HepG2 (cell line): ENCODE results near the gene ABCB6. TPM values are rescaled to one million over a fixed set of nuclear protein-coding genes. Genes with fewer than 3 reads are reported as not detected.

Experiments
- CBX2 ChIP-seq, 2 experiments: fragments of 200-600 bp in 1 of 2; sonication (generic); formaldehyde crosslinking in 1 of 2; IDR thresholded peaks; 2 replicates each; pipeline versions ENCODE4 v1.7.0 to v1.8.1; 2018 to 2022; ENCODE audit warnings: low read depth in 2 of 2, low read length in 1 of 2, mild to moderate bottlenecking in 1 of 2, missing genetic modification reagents in 1 of 2
- DPF2 ChIP-seq: sonication (generic); formaldehyde crosslinking; IDR thresholded peaks from 2 replicates; pipeline ENCODE4 v1.4.0; 2020; ENCODE audit warnings: mild to moderate bottlenecking, low read depth, missing genetic modification reagents, borderline replicate concordance
- EP300 ChIP-seq, 3 experiments: sonication (generic) in 1 of 3; formaldehyde crosslinking in 1 of 3; IDR thresholded peaks; 2 replicates each; pipeline versions ENCODE4 v1.5.1 to v1.6.1; 2011 to 2020; ENCODE audit warnings: low read depth in 2 of 3, low read length in 2 of 3, borderline replicate concordance in 1 of 3, improper control_type of control experiment in 1 of 3, mild to moderate bottlenecking in 1 of 3, missing genetic modification reagents in 1 of 3, moderate library complexity in 1 of 3
- ETV6 ChIP-seq: sonication (generic); formaldehyde crosslinking; conservative IDR thresholded peaks from 2 replicates; pipeline ENCODE4 v1.4.0; 2020; ENCODE audit warnings: missing genetic modification reagents
- HNF4G ChIP-seq, 2 experiments: sonication (generic) in 1 of 2; formaldehyde crosslinking in 1 of 2; IDR thresholded peaks; 2 replicates each; pipeline versions ENCODE4 v1.4.0 to v1.6.1; 2011 to 2020; ENCODE audit warnings: borderline replicate concordance in 2 of 2, low read depth in 2 of 2, mild to moderate bottlenecking in 2 of 2, low read length in 1 of 2, missing genetic modification reagents in 1 of 2, moderate library complexity in 1 of 2
- JUNB ChIP-seq: sonication (generic); formaldehyde crosslinking; IDR thresholded peaks from 2 replicates; pipeline ENCODE4 v1.8.0; 2022; ENCODE audit warnings: missing genetic modification reagents, mild to moderate bottlenecking, borderline replicate concordance
- MEIS2 ChIP-seq: sonication (generic); formaldehyde crosslinking; IDR thresholded peaks from 2 replicates; pipeline ENCODE4 v1.9.0; 2021; ENCODE audit warnings: mild to moderate bottlenecking, missing genetic modification reagents
- MTA1 ChIP-seq: sonication (generic); formaldehyde crosslinking; IDR thresholded peaks from 2 replicates; pipeline ENCODE4 v1.4.0; 2020; ENCODE audit warnings: missing genetic modification reagents, mild to moderate bottlenecking, borderline replicate concordance
- NFIB ChIP-seq: sonication (generic); formaldehyde crosslinking; IDR thresholded peaks from 2 replicates; pipeline ENCODE4 v1.9.0; 2021; ENCODE audit warnings: missing genetic modification reagents, mild to moderate bottlenecking, borderline replicate concordance
- PITX1 ChIP-seq: sonication (generic); formaldehyde crosslinking; IDR thresholded peaks from 2 replicates; pipeline ENCODE4 v1.5.1; 2020; ENCODE audit warnings: mild to moderate bottlenecking, missing genetic modification reagents
- SCMH1 ChIP-seq: sonication (generic); formaldehyde crosslinking; IDR thresholded peaks from 2 replicates; pipeline ENCODE4 v1.9.0; 2021; ENCODE audit warnings: missing genetic modification reagents, mild to moderate bottlenecking, borderline replicate concordance
- SUZ12 ChIP-seq: fragments of 150-350 bp; IDR thresholded peaks from 2 replicates; pipeline ENCODE4 v1.6.1; 2014; ENCODE audit warnings: low read depth, low read length
- TEAD2 ChIP-seq: sonication (generic); formaldehyde crosslinking; IDR thresholded peaks from 2 replicates; pipeline ENCODE4 v1.9.0; 2021; ENCODE audit warnings: missing genetic modification reagents
- TEAD3 ChIP-seq: optimal IDR thresholded peaks from 2 replicates; pipeline ENCODE3; 2016; ENCODE audit warnings: borderline replicate concordance
- ZBTB3 ChIP-seq: sonication (generic); formaldehyde crosslinking; IDR thresholded peaks from 2 replicates; pipeline ENCODE4 v1.4.0; 2020; ENCODE audit warnings: low read depth, mild to moderate bottlenecking, moderate library complexity, missing genetic modification reagents, borderline replicate concordance
- ZNF557 ChIP-seq: sonication (generic); formaldehyde crosslinking; IDR thresholded peaks from 2 replicates; pipeline ENCODE4 v1.4.0; 2020; ENCODE audit warnings: missing genetic modification reagents
- ZNF790 ChIP-seq: sonication (generic); formaldehyde crosslinking; IDR thresholded peaks from 2 replicates; pipeline ENCODE4 v1.8.0; 2022; ENCODE audit warnings: missing genetic modification reagents, mild to moderate bottlenecking, borderline replicate concordance
- polyA plus RNA-seq, 8 experiments: library from polyadenylated mRNA; depleted of rRNA in 3 of 8; stranded (reverse) in 7 of 8; unstranded in 1 of 8; fragments of >200 nt; fragmentation: Illumina TruSeq in 4 of 8; extraction: Trizol in 4 of 8; gene quantifications; 2 replicates each; pipeline versions ENCODE4 v1.2.1 to v1.2.3, GENCODE V29; 2011 to 2016; ENCODE audit warnings: low read depth in 4 of 8, missing spikeins in 1 of 8, mixed read lengths in 1 of 8; ENCODE audit not compliant: insufficient read depth in 1 of 8
- total RNA-seq, 5 experiments: library from RNA; depleted of rRNA; stranded (reverse); fragments of >200 nt; fragmentation: Illumina TruSeq; extraction: Trizol; gene quantifications; 2 replicates each; pipeline ENCODE4 v1.2.3, GENCODE V29; 2016; ENCODE audit warnings: low read depth in 1 of 5
- TF ChIP-seq, protein P1 (sequence below): sonication (generic); formaldehyde crosslinking; IDR thresholded peaks from 2 replicates; pipeline ENCODE4 v1.8.1; 2022; ENCODE audit warnings: mild to moderate bottlenecking, missing genetic modification reagents
- TF ChIP-seq, protein P2 (sequence below): sonication (generic); formaldehyde crosslinking; IDR thresholded peaks from 2 replicates; pipeline ENCODE4 v1.4.0; 2020; ENCODE audit warnings: missing genetic modification reagents
- TF ChIP-seq, protein P3 (sequence below): sonication (generic); formaldehyde crosslinking; IDR thresholded peaks from 2 replicates; pipeline ENCODE4 v1.8.1; 2023; ENCODE audit warnings: mild to moderate bottlenecking, missing genetic modification reagents

ABCB6 gene
- total and polyA plus RNA-seq, 2 of the 13 experiments (the other 11 are each of a cell fraction or from before 2014, with no cell fraction given), result 91.1 to 137 TPM

DNA sequence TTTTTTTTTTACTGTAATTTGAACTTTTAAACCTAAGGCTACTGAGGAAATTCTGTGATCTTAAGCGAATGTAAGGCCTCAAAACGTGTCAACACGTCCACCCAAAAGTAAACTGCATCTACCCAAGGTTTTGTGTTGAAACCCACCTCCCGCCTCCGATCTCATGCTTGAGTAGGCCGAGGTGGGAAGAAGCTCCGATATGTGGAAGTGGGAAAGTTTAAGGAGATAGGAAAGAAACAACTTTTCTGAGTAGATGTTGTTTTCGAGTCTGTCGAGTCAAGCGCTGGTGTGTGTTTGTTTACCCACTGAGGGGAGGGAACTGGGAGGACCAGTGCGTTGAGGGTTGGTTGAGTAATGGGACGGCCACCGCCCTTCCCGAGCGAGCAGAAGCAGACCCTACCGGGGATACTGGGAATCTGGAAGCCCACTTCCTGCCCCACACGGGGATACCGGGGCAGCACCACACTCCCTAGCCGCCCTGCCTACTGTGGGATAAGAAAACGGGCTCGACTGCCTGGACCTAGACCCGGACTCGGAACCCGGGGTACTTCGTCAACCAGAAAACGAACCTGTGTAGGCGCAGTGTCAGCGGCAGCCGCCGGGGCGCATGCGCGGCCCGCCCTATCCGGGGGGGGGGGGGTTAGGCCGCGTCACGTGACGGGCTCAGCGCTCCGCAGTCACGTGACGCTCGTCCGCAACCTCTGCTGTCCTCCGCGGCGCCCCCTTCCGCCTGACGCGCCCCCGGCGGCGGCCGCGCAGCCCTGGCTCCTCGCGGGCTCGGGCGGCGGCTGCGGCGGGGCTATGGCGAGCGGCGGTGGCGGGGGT, 41.0 kb downstream of the ABCB6 start, which contains the start of gene RETREG2 (continued):
- TF ChIP-seq MTA1 (CRISPR knock-in tag) (peak; percentile 67; the same call in 1 of the 2 replicates), TEAD3 (CRISPR knock-in tag) (no peak), SUZ12 (no peak), DPF2 (no peak), CBX2 (IDR thresholded peaks at IDR 0.05; ENCODE audit: low read depth, low read length) (no peak), CBX2 (CRISPR knock-in tag; IDR thresholded peaks at IDR 0.05; ENCODE audit: low read depth) (no peak), NFIB (CRISPR knock-in tag) (no peak), TEAD2 (CRISPR knock-in tag) (no peak), JUNB (no peak), MEIS2 (CRISPR knock-in tag) (no peak; the same call in none of the 2 replicates), SCMH1 (CRISPR knock-in tag) (no peak), ZNF557 (peak; percentile 92), HNF4G (IDR thresholded peaks at IDR 0.05; ENCODE audit: borderline replicate concordance, low read depth, low read length) (no peak), HNF4G (CRISPR knock-in tag; IDR thresholded peaks at IDR 0.05; ENCODE audit: borderline replicate concordance, low read depth) (no peak), ZBTB3 (CRISPR knock-in tag) (peak; percentile 92; the same call in 1 of the 2 replicates), ZNF790 (CRISPR knock-in tag) (peak; percentile 85; the same call in 1 of the 2 replicates), EP300 (IDR thresholded peaks at IDR 0.05; ENCODE audit: low read depth in 2 of 2, low read length in 2 of 2) (peak in 1 of 2 experiments; percentile 5; a peak in 2 of 4 replicates), EP300 (CRISPR knock-in tag; IDR thresholded peaks at IDR 0.05; ENCODE audit: borderline replicate concordance) (no peak), PITX1 (CRISPR knock-in tag) (0 out of 2 replicates have a peak, but pooled peaks have one; percentile 46), ETV6 (CRISPR knock-in tag) (peak; percentile 85; the same call in 1 of the 2 replicates)
- TF ChIP-seq, protein P1, sequence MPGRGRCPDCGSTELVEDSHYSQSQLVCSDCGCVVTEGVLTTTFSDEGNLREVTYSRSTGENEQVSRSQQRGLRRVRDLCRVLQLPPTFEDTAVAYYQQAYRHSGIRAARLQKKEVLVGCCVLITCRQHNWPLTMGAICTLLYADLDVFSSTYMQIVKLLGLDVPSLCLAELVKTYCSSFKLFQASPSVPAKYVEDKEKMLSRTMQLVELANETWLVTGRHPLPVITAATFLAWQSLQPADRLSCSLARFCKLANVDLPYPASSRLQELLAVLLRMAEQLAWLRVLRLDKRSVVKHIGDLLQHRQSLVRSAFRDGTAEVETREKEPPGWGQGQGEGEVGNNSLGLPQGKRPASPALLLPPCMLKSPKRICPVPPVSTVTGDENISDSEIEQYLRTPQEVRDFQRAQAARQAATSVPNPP (CRISPR knock-in tag), result no peak
- TF ChIP-seq, protein P2, sequence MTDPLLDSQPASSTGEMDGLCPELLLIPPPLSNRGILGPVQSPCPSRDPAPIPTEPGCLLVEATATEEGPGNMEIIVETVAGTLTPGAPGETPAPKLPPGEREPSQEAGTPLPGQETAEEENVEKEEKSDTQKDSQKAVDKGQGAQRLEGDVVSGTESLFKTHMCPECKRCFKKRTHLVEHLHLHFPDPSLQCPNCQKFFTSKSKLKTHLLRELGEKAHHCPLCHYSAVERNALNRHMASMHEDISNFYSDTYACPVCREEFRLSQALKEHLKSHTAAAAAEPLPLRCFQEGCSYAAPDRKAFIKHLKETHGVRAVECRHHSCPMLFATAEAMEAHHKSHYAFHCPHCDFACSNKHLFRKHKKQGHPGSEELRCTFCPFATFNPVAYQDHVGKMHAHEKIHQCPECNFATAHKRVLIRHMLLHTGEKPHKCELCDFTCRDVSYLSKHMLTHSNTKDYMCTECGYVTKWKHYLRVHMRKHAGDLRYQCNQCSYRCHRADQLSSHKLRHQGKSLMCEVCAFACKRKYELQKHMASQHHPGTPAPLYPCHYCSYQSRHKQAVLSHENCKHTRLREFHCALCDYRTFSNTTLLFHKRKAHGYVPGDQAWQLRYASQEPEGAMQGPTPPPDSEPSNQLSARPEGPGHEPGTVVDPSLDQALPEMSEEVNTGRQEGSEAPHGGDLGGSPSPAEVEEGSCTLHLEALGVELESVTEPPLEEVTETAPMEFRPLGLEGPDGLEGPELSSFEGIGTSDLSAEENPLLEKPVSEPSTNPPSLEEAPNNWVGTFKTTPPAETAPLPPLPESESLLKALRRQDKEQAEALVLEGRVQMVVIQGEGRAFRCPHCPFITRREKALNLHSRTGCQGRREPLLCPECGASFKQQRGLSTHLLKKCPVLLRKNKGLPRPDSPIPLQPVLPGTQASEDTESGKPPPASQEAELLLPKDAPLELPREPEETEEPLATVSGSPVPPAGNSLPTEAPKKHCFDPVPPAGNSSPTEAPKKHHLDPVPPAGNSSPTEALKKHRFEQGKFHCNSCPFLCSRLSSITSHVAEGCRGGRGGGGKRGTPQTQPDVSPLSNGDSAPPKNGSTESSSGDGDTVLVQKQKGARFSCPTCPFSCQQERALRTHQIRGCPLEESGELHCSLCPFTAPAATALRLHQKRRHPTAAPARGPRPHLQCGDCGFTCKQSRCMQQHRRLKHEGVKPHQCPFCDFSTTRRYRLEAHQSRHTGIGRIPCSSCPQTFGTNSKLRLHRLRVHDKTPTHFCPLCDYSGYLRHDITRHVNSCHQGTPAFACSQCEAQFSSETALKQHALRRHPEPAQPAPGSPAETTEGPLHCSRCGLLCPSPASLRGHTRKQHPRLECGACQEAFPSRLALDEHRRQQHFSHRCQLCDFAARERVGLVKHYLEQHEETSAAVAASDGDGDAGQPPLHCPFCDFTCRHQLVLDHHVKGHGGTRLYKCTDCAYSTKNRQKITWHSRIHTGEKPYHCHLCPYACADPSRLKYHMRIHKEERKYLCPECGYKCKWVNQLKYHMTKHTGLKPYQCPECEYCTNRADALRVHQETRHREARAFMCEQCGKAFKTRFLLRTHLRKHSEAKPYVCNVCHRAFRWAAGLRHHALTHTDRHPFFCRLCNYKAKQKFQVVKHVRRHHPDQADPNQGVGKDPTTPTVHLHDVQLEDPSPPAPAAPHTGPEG (CRISPR knock-in tag), result peak; percentile 87
- TF ChIP-seq, protein P3, sequence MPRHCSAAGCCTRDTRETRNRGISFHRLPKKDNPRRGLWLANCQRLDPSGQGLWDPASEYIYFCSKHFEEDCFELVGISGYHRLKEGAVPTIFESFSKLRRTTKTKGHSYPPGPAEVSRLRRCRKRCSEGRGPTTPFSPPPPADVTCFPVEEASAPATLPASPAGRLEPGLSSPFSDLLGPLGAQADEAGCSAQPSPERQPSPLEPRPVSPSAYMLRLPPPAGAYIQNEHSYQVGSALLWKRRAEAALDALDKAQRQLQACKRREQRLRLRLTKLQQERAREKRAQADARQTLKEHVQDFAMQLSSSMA (CRISPR knock-in tag), result no peak
